ENCODE results near the gene ZNF280D.
"Not testable (repeated sequence)": the region's sequence is repeated elsewhere in the genome, so short reads cannot be mapped to it uniquely, and the experiment has no call there.

Gene ZNF280D, protein sequence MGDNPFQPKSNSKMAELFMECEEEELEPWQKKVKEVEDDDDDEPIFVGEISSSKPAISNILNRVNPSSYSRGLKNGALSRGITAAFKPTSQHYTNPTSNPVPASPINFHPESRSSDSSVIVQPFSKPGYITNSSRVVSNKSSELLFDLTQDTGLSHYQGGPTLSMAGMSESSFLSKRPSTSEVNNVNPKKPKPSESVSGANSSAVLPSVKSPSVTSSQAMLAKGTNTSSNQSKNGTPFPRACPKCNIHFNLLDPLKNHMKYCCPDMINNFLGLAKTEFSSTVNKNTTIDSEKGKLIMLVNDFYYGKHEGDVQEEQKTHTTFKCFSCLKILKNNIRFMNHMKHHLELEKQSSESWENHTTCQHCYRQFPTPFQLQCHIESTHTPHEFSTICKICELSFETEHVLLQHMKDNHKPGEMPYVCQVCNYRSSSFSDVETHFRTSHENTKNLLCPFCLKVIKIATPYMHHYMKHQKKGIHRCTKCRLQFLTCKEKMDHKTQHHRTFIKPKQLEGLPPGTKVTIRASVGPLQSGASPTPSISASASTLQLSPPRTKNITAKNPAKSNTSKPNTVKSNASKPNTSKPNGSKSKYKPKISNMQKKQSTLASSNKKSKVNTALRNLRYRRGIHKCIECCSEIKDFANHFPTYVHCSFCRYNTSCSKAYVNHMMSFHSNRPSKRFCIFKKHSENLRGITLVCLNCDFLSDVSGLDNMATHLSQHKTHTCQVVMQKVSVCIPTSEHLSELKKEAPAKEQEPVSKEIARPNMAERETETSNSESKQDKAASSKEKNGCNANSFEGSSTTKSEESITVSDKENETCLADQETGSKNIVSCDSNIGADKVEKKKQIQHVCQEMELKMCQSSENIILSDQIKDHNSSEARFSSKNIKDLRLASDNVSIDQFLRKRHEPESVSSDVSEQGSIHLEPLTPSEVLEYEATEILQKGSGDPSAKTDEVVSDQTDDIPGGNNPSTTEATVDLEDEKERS

GRCh38 chr15:56733136-56734012 is at the start of gene ZNF280D:
Gene ZNF280D (minus strand): TSS chr15:56733509. CDS start chr15:56707109, 26,400 bp downstream.
- in situ Hi-C loops (cut with MboI; ENCODE audit: low sequenced_read_pairs): no loop called here

DNA sequence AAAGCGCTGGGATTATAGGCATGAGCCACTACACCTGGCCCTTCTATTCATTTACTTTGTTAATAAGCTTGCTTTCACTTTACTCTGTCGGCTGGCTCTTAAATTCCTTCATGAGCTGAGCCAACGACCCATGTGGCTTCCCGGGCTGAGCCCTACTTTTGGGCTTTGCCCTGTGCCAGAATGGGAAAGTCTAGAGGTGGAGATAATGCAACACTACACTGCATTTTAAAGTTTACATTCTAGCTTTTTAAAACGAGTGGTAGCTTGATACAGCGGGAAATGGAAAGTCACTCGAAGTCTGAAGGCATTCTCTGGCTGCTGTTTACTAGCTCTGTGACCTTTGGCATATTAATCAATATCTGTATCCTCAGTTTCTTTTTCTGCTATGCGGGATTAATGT is 49.0 kb upstream of the ZNF280D start:
- in situ Hi-C loops (cut with MboI; ENCODE audit: low sequenced_read_pairs): no loop called here

GRCh38 chr15:56781666-56782065 is 48.4 kb upstream of the ZNF280D start:
- in situ Hi-C loops (cut with MboI; ENCODE audit: low sequenced_read_pairs): no loop called here

GRCh38 chr15:56780102-56780725 is 46.9 kb upstream of the ZNF280D start:
- in situ Hi-C loops (cut with MboI; ENCODE audit: low sequenced_read_pairs): not testable (repeated sequence)

- in situ Hi-C loops (cut with MboI; ENCODE audit: low sequenced_read_pairs): not testable (repeated sequence)
Observed at GRCh38 chr15:56779449-56779848, 46.1 kb upstream of the ZNF280D start.

DNA sequence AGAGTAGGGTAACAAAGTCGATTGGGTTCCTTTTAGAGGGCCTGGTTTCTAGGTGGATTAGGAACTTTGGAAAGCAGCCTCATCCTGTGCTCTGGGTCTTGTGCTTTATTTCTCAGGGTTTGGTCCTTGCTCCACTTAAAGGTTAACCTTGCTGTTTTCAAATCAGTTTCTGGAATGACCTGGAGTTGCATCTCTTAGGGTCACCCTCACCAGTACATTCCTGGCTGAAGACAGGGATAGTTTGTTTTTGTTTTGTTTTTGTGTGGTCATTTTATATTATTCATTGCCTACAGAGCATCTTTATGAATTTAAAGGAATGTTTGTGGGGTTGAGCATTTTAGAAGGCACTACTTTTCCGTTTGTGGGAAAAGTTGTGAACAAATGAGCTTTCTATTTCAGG is 45.5 kb upstream of the ZNF280D start:
- in situ Hi-C loops (cut with MboI; ENCODE audit: low sequenced_read_pairs): no loop called here

GRCh38 chr15:56776839-56777238 is 43.5 kb upstream of the ZNF280D start:
- in situ Hi-C loops (cut with MboI; ENCODE audit: low sequenced_read_pairs): no loop called here

DNA sequence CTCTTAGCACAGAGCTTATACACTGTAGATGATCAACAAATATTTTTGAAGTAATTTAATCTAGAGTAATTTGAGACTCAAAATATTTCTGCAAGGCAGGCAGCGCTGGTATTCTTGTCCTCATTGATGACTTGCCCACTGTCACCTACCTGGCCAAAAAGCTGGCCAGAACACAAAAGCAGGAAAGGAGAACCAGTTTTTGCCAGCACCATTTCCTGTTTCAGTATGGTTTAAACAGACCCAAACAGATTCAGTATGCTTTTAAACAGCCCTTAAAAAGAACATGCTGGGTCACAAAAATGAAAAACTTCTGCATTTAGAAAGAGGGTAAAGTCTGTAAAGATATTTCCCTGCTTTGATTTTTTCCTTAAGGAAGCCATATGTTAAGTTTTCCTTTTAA is 42.3 kb upstream of the ZNF280D start:
- in situ Hi-C loops (cut with MboI; ENCODE audit: low sequenced_read_pairs): no loop called here

DNA sequence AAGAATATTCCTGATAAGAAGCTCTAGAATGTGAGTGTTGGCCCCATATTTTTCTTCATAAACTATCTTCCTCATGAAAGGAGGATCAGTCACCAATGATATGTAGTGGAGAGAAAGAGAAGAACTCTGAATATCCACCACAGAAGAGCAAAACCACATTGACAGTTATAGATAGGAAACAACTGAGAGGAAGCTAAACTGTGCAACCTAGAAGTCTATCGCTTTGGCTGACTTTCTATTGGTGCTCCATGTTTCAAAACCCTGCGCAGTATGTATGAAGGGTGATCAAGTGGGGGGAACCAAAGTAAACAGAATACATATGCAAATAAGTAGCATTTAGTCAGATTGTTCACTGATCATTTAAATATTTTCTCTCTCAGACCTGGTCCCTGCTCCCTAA is 41.0 kb upstream of the ZNF280D start:
- in situ Hi-C loops (cut with MboI; ENCODE audit: low sequenced_read_pairs): no loop called here

GRCh38 chr15:56772868-56773639 is 39.7 kb upstream of the ZNF280D start:
- in situ Hi-C loops (cut with MboI; ENCODE audit: low sequenced_read_pairs): no loop called here

GRCh38 chr15:56770173-56770572 is 36.9 kb upstream of the ZNF280D start:
- in situ Hi-C loops (cut with MboI; ENCODE audit: low sequenced_read_pairs): no loop called here

- in situ Hi-C loops (cut with MboI; ENCODE audit: low sequenced_read_pairs): no loop called here
Observed at GRCh38 chr15:56767315-56767714, 34.0 kb upstream of the ZNF280D start.

DNA sequence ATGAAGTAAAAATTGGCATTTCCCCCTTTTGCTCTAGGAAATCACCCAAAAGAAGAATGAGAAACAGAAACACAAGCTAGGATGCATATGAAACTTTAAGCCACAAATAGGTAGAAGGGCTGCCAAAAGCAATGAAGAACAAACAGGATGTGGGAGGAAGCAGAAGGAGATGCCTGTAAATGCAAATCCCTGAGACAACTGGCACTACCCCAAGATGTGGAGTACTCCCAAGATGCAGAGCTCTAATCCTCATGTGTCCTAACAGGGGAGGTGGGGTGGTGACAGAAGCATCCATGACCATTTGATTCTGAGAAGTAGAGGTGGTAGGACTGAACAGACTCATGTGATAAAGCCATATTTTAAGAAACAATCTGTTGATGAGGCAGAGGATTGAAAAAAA is 31.9 kb upstream of the ZNF280D start:
- in situ Hi-C loops (cut with MboI; ENCODE audit: low sequenced_read_pairs): no loop called here

GRCh38 chr15:56763141-56763895 is 30.0 kb upstream of the ZNF280D start:
- in situ Hi-C loops (cut with MboI; ENCODE audit: low sequenced_read_pairs): no loop called here

GRCh38 chr15:56760186-56760585 is 26.9 kb upstream of the ZNF280D start:
- in situ Hi-C loops (cut with MboI; ENCODE audit: low sequenced_read_pairs): no loop called here

DNA sequence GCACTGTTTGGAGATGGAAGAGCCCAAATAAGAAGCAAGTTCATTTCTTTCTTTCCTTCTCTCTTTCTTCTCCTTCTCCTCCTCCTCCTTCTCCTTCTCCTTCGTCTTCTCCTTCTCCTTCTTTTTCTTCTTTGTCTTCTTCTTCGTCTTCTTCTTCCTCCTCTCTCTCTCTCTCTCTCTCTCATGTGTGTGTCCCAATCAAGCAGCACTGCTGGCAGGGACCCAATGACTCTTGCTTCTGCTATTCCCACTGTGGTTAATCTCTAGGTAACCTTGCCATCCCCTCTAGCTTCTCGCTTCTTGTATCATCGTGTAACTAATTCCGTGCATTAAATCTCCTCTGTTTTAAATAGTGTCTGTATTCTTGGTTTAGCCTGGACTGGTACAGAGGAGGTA is 26.1 kb upstream of the ZNF280D start:
- in situ Hi-C loops (cut with MboI; ENCODE audit: low sequenced_read_pairs): no loop called here

- in situ Hi-C loops (cut with MboI; ENCODE audit: low sequenced_read_pairs): no loop called here
Observed at GRCh38 chr15:56758770-56759449, 25.6 kb upstream of the ZNF280D start.

DNA sequence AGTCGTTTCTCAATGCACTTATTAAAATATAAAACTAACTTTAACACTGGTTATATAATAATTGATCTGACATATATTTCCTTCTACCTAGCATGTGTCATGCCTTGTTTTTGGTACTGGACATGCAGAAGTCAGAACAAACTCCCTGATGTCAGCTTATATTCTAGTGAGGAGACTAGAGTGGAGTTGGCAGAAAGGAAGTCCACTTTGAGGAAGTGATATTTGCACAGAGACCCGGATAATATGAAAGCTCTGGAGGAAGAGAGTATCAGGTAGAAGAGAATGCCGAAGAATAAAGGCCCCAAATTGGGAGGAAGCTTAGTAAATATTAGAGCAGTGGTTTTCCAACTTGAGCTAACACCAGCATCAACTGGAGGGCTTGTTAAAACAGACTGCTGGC is 24.6 kb upstream of the ZNF280D start:
- in situ Hi-C loops (cut with MboI; ENCODE audit: low sequenced_read_pairs): no loop called here

Data from HL-60/S4 treated with retinoic acid at 250 ng/mL for 4 days and 3 days (cell line).